H1 (cell line): Measurements from ENCODE around the gene PTF1A. TPM values are rescaled to one million over a fixed set of nuclear protein-coding genes. Genes with fewer than 3 reads are reported as not detected.

Experiments used
- CTCF ChIA-PET: fragments of 300-600 bp; sonication (Branson Sonifier 250); formaldehyde crosslinking; loops from one replicate; lab custom pipeline; 2021; ENCODE audit not compliant: partially characterized antibody; lab: Charles Lee
- POLR2A ChIA-PET: fragments of 300-600 bp; sonication (Branson Sonifier 250); formaldehyde crosslinking; loops from one replicate; lab custom pipeline; 2021; ENCODE audit warnings: inconsistent platforms; ENCODE audit not compliant: partially characterized antibody; lab: Charles Lee
- DNase-seq, 2 experiments: peaks; one replicate each; pipeline versions ENCODE4 v3.0.0 to v3.0.0-alpha.2; 2010 to 2022; ENCODE audit warnings: low spot score in 2 of 2, low read depth in 1 of 2, mixed read lengths in 1 of 2
- FAIRE-seq: peaks from 2 replicates; lab custom pipeline; 2011; peaks lifted over from hg19 to GRCh38; lab: Jason Lieb, UNC
- H2AFZ ChIP-seq: 2 replicates; pipeline ENCODE4 v1.8.1; 2012; ENCODE audit warnings: low read length, inconsistent platforms
- H2AK5ac ChIP-seq: 2 replicates; pipeline ENCODE4 v1.6.1; 2013; ENCODE audit warnings: low read depth, low read length
- H2BK120ac ChIP-seq: replicated peaks from 2 replicates; pipeline ENCODE3; 2013; ENCODE audit warnings: low read depth, low read length, inconsistent platforms
- H2BK12ac ChIP-seq: 2 replicates; pipeline ENCODE4 v1.6.1; 2013; ENCODE audit warnings: low read depth, low read length
- H2BK15ac ChIP-seq: 2 replicates; pipeline ENCODE4 v1.6.1; 2013; ENCODE audit warnings: low read length
- H2BK20ac ChIP-seq: 2 replicates; pipeline ENCODE4 v1.6.1; 2013; ENCODE audit warnings: low read length
- H2BK5ac ChIP-seq: 2 replicates; pipeline ENCODE4 v1.6.1; 2013; ENCODE audit warnings: low read depth, low read length
- H3K14ac ChIP-seq: 2 replicates; pipeline ENCODE4 v1.6.1; 2013; ENCODE audit warnings: inconsistent platforms; ENCODE audit not compliant: insufficient read length
- H3K18ac ChIP-seq: 2 replicates; pipeline ENCODE4 v1.6.1; 2013; ENCODE audit warnings: low read length; ENCODE audit errors: extremely low read depth
- H3K23ac ChIP-seq: 2 replicates; pipeline ENCODE4 v1.6.1; 2013; ENCODE audit warnings: inconsistent platforms; ENCODE audit not compliant: insufficient read length
- H3K23me2 ChIP-seq: 2 replicates; pipeline ENCODE4 v1.6.1; 2013; ENCODE audit warnings: low read depth, low read length
- H3K27ac ChIP-seq: 2 replicates; pipeline ENCODE4 v1.6.1; 2011; ENCODE audit warnings: low read depth, low read length, inconsistent platforms
- H3K27me3 ChIP-seq, 4 experiments: replicated peaks in 1 of 4; 1 replicate in 1 of 4; 2 replicates in 3 of 4; pipeline versions ENCODE4 v1.6.1 to v1.8.1; 2011 to 2013; ENCODE audit warnings: low read length in 3 of 4, mild to moderate bottlenecking in 3 of 4, inconsistent platforms in 2 of 4, mixed read lengths in 2 of 4, moderate library complexity in 1 of 4; ENCODE audit not compliant: control insufficient read depth in 3 of 4, insufficient read depth in 3 of 4; ENCODE audit errors: extremely low read depth in 1 of 4
- H3K36me3 ChIP-seq, 4 experiments: 2 replicates each; pipeline versions ENCODE4 v1.6.1 to v1.8.1; 2011 to 2013; ENCODE audit warnings: mild to moderate bottlenecking in 4 of 4, low read length in 3 of 4, moderate library complexity in 2 of 4, control low read depth in 1 of 4, inconsistent platforms in 1 of 4; ENCODE audit not compliant: insufficient read depth in 4 of 4, control insufficient read depth in 2 of 4
- H3K4ac ChIP-seq: replicated peaks from 2 replicates; pipeline ENCODE3; 2013; ENCODE audit warnings: low read length, low read depth, mixed read lengths, inconsistent platforms; ENCODE audit not compliant: insufficient read length
- H3K4me1 ChIP-seq, 4 experiments: replicated peaks in 1 of 4; 1 replicate in 1 of 4; 2 replicates in 3 of 4; pipeline versions ENCODE4 v1.6.1 to v1.8.1; 2011 to 2013; ENCODE audit warnings: low read length in 3 of 4, inconsistent platforms in 2 of 4, mixed read lengths in 1 of 4; ENCODE audit not compliant: insufficient read depth in 4 of 4, control insufficient read depth in 3 of 4
- H3K4me2 ChIP-seq, 2 experiments: 2 replicates each; pipeline versions ENCODE4 v1.6.1 to v1.8.1; 2011 to 2013; ENCODE audit warnings: low read depth in 2 of 2, low read length in 2 of 2, control low read depth in 1 of 2, inconsistent platforms in 1 of 2, mild to moderate bottlenecking in 1 of 2; ENCODE audit not compliant: insufficient read depth in 1 of 2
- H3K4me3 ChIP-seq, 4 experiments: fragments of 200-600, 300-600 bp in 1 of 4; sonication (generic), shearing (Covaris generic), sonication (Bioruptor Twin) in 1 of 4; 2 replicates each; pipeline versions ENCODE4 v1.5.1 to v1.8.1; 2011 to 2016; ENCODE audit warnings: low read length in 4 of 4, low read depth in 3 of 4, control low read depth in 2 of 4, inconsistent platforms in 2 of 4, mild to moderate bottlenecking in 2 of 4, mixed read lengths in 1 of 4, moderate library complexity in 1 of 4; ENCODE audit not compliant: insufficient read depth in 2 of 4; ENCODE audit errors: extremely low read depth in 1 of 4
- H3K56ac ChIP-seq: replicated peaks from 2 replicates; pipeline ENCODE3; 2013; ENCODE audit warnings: low read depth, mild to moderate bottlenecking, mixed read lengths, low read length, inconsistent platforms; ENCODE audit not compliant: insufficient read length
- H3K79me1 ChIP-seq: 2 replicates; pipeline ENCODE4 v1.6.1; 2013; ENCODE audit warnings: low read depth, low read length, control low read depth
- H3K79me2 ChIP-seq, 2 experiments: 2 replicates each; pipeline versions ENCODE4 v1.6.1 to v1.8.1; 2012 to 2013; ENCODE audit warnings: low read length in 2 of 2, mild to moderate bottlenecking in 2 of 2, inconsistent platforms in 1 of 2; ENCODE audit not compliant: insufficient read depth in 2 of 2, control insufficient read depth in 1 of 2
- H3K9ac ChIP-seq, 4 experiments: replicated peaks in 1 of 4; 1 replicate in 1 of 4; 2 replicates in 3 of 4; pipeline versions ENCODE4 v1.6.1 to v1.8.1; 2011 to 2013; ENCODE audit warnings: low read depth in 3 of 4, low read length in 3 of 4, control low read depth in 2 of 4, mild to moderate bottlenecking in 2 of 4, moderate library complexity in 2 of 4, inconsistent platforms in 1 of 4; ENCODE audit errors: extremely low read depth in 1 of 4
- H3K9me3 ChIP-seq, 2 experiments: 2 replicates each; pipeline versions ENCODE4 v1.6.1 to v1.8.1; 2012 to 2013; ENCODE audit warnings: mild to moderate bottlenecking in 2 of 2, moderate library complexity in 2 of 2, control low read depth in 1 of 2, inconsistent platforms in 1 of 2, low read depth in 1 of 2, low read length in 1 of 2, mixed read lengths in 1 of 2; ENCODE audit not compliant: insufficient read depth in 2 of 2
- H4K20me1 ChIP-seq, 2 experiments: replicated peaks in 1 of 2; 2 replicates each; pipeline versions ENCODE3 to v1.8.1; 2011 to 2013; ENCODE audit warnings: inconsistent platforms in 2 of 2, low read length in 2 of 2, mild to moderate bottlenecking in 1 of 2; ENCODE audit not compliant: insufficient read depth in 2 of 2, control insufficient read depth in 1 of 2
- H4K5ac ChIP-seq: 2 replicates; pipeline ENCODE4 v1.6.1; 2013; ENCODE audit warnings: low read length, low read depth, mixed read lengths, inconsistent platforms; ENCODE audit not compliant: insufficient read length
- H4K8ac ChIP-seq: 2 replicates; pipeline ENCODE4 v1.8.0; 2013; ENCODE audit warnings: mild to moderate bottlenecking, moderate library complexity, low read length, inconsistent platforms; ENCODE audit not compliant: insufficient read depth; ENCODE audit errors: extremely low read depth
- H4K91ac ChIP-seq: replicated peaks from 2 replicates; pipeline ENCODE3; 2013; ENCODE audit warnings: low read length, mixed read lengths, inconsistent platforms; ENCODE audit not compliant: insufficient read length
- BRCA1 ChIP-seq: IDR thresholded peaks from 2 replicates; pipeline ENCODE4 v1.6.1; 2012; ENCODE audit warnings: low read depth, low read length, improper control_type of control experiment
- CREB1 ChIP-seq: IDR thresholded peaks from 2 replicates; pipeline ENCODE4 v1.6.1; 2012; ENCODE audit warnings: inconsistent platforms
- E2F6 ChIP-seq: IDR thresholded peaks from 2 replicates; pipeline ENCODE4 v1.6.1; 2012; ENCODE audit warnings: inconsistent platforms
- FOSL1 ChIP-seq: IDR thresholded peaks from 2 replicates; pipeline ENCODE4 v1.6.1; 2011; ENCODE audit warnings: mild to moderate bottlenecking, low read depth, low read length, moderate library complexity; ENCODE audit not compliant: insufficient read depth
- GTF2F1 ChIP-seq: IDR thresholded peaks from 2 replicates; pipeline ENCODE4 v1.6.1; 2012; ENCODE audit warnings: low read depth, low read length, improper control_type of control experiment, borderline replicate concordance
- POLR2A ChIP-seq, 2 experiments: IDR thresholded peaks; 1 replicate in 1 of 2; 2 replicates in 1 of 2; pipeline ENCODE4 v1.6.1; 2011; ENCODE audit warnings: low read depth in 2 of 2, low read length in 2 of 2, mild to moderate bottlenecking in 2 of 2; ENCODE audit errors: control extremely low read depth in 1 of 2
- USF2 ChIP-seq: IDR thresholded peaks from 2 replicates; pipeline ENCODE4 v1.6.1; 2011; ENCODE audit warnings: low read length, improper control_type of control experiment
- YY1 ChIP-seq: IDR thresholded peaks from 2 replicates; pipeline ENCODE4 v1.6.1; 2011; ENCODE audit warnings: low read depth, mild to moderate bottlenecking, low read length
- WGBS, 2 experiments: shearing (Covaris generic) in 1 of 2; methylation state at CpG; one replicate each; pipeline versions ENCODE4 v1.1.6 to v1.1.7; 2013 to 2015; ENCODE audit warnings: low lambda C conversion rate in 2 of 2, mixed read lengths in 2 of 2, inconsistent platforms in 1 of 2, low coverage in 1 of 2, missing lambda C conversion rate in 1 of 2; ENCODE audit not compliant: insufficient replicate concordance in 2 of 2, insufficient coverage in 1 of 2, insufficient read length in 1 of 2; ENCODE audit errors: extremely low coverage in 1 of 2, missing lambda C conversion rate in 1 of 2; 5-methylcytosine and 5-hydroxymethylcytosine counted together
- polyA plus RNA-seq, 7 experiments: library from polyadenylated mRNA; depleted of rRNA in 3 of 7; stranded (reverse) in 5 of 7; unstranded in 2 of 7; fragments of >200 nt in 5 of 7; fragments of 200-250 nt in 2 of 7; gene quantifications; 1 replicate in 5 of 7; 2 replicates in 1 of 7; 4 replicates in 1 of 7; pipeline versions ENCODE4 v1.2.1 to v1.2.3, GENCODE V29; 2011 to 2013; ENCODE audit warnings: missing spikeins in 2 of 7, mixed read lengths in 2 of 7
- total RNA-seq: library from RNA; stranded (reverse); fragmentation: NEBNext Ultra II Directional; extraction: Animal tissue kit (Norgen Biotek cat#: 25700); gene quantifications from 2 replicates; pipeline ENCODE4 v1.2.1, GENCODE V29; 2021

The PTF1A gene
- total and polyA plus RNA-seq, 2 of the 8 experiments (the other 6 are each of a cell fraction or from before 2014, with no cell fraction given) = not detected

- no peak overlapping the region for H2BK15ac ChIP-seq
- ChIA-PET POLR2A (no interaction called here), CTCF (interaction anchor here (1.2 kb wide), 1 partner anchor 9 kb away, joined by 7 read pairs; no protein-coding TSS in a partner anchor)
- no peak overlapping the region for H3K4me2 ChIP-seq
- no peak overlapping the region; the same call in 1 of the 2 replicates for H2BK12ac ChIP-seq
- no peak overlapping the region for H3K56ac ChIP-seq
- no peak overlapping the region for H3K27ac ChIP-seq
- no peak overlapping the region for H3K23ac ChIP-seq
- H2BK20ac ChIP-seq = no peak overlapping the region
- H3K4me3 ChIP-seq = no peak overlapping the region
- H3K79me2 ChIP-seq = no peaks in the 10 kb centered on the region
- H3K4ac ChIP-seq = no peak overlapping the region
- no peak overlapping the region for H4K5ac ChIP-seq
- no peaks in the 10 kb centered on the region for H3K23me2 ChIP-seq
- no peak overlapping the region for H3K18ac ChIP-seq
- H3K36me3 ChIP-seq = no peaks in the 10 kb centered on the region
- H3K9ac ChIP-seq = no peak overlapping the region
- H3K27me3 ChIP-seq = no peaks in the 10 kb centered on the region; a peak in 1 of 7 replicates
- H4K20me1 ChIP-seq = peaks cover 0 to 2% of the 10 kb centered on the region in 2 experiments
- no peaks in the 10 kb centered on the region for H3K4me1 ChIP-seq
- H2BK5ac ChIP-seq = no peak overlapping the region; the same call in 1 of the 2 replicates
- H3K79me1 ChIP-seq = no peaks in the 10 kb centered on the region
- WGBS, 2 experiments = 90% methylated on average over 19 of the region's 19 CpGs; no CpG with 5 or more reads in 1 of the 2 experiments
- DNase-seq (no peak), FAIRE-seq (no peak)
- no peak overlapping the region for H2BK120ac ChIP-seq
- no peak overlapping the region for H2AFZ ChIP-seq
- H4K8ac ChIP-seq = no peak overlapping the region; the same call in 1 of the 2 replicates
- no peak overlapping the region for H4K91ac ChIP-seq
- H3K14ac ChIP-seq = no peak overlapping the region
- TF ChIP-seq YY1 = no peak
- no peak for TF ChIP-seq BRCA1
- TF ChIP-seq POLR2A (IDR thresholded peaks at IDR 0.05; ENCODE audit: control extremely low read depth in 1 of 2, low read depth in 2 of 2, low read length in 2 of 2) = no peak
- no peak for TF ChIP-seq E2F6
- TF ChIP-seq USF2 = no peak
- TF ChIP-seq CREB1 = no peak
- TF ChIP-seq FOSL1 = no peak
- no peak for TF ChIP-seq GTF2F1
- TF ChIP-seq, all 59 proteins: peak for 0
- Histone ChIP-seq H2AK5ac (peak overlapping the region; percentile 68; the same call in 1 of the 2 replicates), H3K9me3 (no peaks in the 10 kb centered on the region)
These were observed 43.9 kb upstream of the PTF1A start for GRCh38 chr10:23148214-23148613.
